Stomach (tissue), 4 donors: Measurements from ENCODE around the gene FAXC.

Experiments
- CTCF ChIP-seq, 7 experiments: fragments of 450-650 bp in 4 of 7; fragments of 200-600 bp in 3 of 7; sonication (generic) in 3 of 7; IDR thresholded peaks; one replicate each; pipeline ENCODE4 v1.5.1; 2016 to 2019; ENCODE audit warnings: antibody characterized with exemption in 7 of 7, control low read depth in 2 of 7, mild to moderate bottlenecking in 1 of 7
- POLR2A ChIP-seq, 4 donors: fragments of 450-650 bp; IDR thresholded peaks; one replicate each; pipeline ENCODE4 v1.6.1; 2016; ENCODE audit warnings: antibody characterized with exemption in 4 of 4, control low read depth in 2 of 4, mild to moderate bottlenecking in 1 of 4, moderate library complexity in 1 of 4
- POLR2AphosphoS5 ChIP-seq, 3 donors: sonication (generic); formaldehyde crosslinking; IDR thresholded peaks; one replicate each; pipeline ENCODE4 v1.6.1; 2016; ENCODE audit warnings: antibody characterized with exemption in 3 of 3

DNA sequence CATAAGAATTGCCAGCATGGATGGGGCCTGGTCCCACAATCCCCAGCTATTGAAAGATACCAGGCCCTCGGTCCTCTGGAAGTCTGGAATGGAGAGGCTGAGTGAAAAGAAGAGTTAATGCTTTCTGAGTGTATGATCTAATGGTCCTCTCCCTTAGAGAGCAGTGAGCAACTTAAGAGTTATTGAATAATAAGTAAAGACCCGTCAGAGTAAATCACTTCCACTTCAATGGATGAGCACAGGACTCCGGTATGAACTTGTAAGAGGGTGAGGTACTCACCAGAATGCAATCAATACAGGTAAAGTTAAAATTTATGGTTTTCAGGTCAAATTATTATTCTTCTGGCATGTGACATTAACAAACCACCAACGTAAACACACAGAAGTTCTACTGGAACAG lies 39.9 kb downstream of the FAXC start:
- TF ChIP-seq CTCF (IDR thresholded peaks at IDR 0.05) (no peak), POLR2AphosphoS5 (IDR thresholded peaks at IDR 0.05) (no peak), POLR2A (IDR thresholded peaks at IDR 0.05) (no peak)
